ENCODE data around the gene EIF4EBP2. TPM values are rescaled to one million over a fixed set of nuclear protein-coding genes. Genes with fewer than 3 reads are reported as not detected.

EIF4EBP2 gene
- total RNA-seq, 6 experiments from 2014 or later, result 32.7 to 51.0 (median 40.3) TPM

DNA sequence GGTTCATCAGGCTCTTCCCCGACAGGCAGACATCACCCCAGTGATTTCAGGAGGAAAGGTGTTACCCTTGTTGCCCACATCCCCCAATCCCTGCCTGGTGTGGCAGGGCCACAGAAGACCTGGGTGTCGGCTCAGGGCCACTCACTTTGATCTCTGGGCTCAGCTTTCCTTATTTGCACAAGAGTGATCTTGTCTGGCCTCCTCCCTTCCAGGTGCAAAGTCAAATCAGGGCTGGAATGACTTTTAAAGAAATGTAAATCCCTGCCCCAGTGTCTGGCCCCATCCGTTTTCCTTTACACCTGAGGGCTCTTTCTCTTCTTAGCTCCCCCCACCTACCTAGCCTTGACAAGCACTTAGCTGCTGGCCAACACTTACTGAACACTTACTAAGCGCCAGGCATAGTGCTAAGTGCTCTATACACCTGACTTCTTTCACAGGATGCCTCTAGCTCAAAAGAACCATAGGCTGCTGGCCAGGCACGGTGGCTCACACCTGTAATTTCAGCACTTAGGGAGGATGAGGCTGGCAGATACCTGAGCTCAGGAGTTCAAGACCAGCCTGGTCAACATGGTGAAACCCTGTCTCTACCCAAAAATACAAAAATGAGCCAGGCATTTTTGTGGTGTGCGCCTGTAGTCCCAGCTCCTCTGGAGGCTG is 38.5 kb downstream of the EIF4EBP2 start:
- H3K4me1 Mint-ChIP-seq (ENCODE audit: low read depth), result no peaks in the 10 kb centered on the region
- DNase-seq, result no peak
- no peak overlapping the region for H3K27ac Mint-ChIP-seq
- peaks cover 37% of the 10 kb centered on the region for H3K27me3 Mint-ChIP-seq (ENCODE audit: insufficient read depth)
- no peaks in the 10 kb centered on the region for H3K9me3 Mint-ChIP-seq
- H3K36me3 Mint-ChIP-seq (ENCODE audit: low read depth), result no peaks in the 10 kb centered on the region
- TF ChIP-seq, protein P1, sequence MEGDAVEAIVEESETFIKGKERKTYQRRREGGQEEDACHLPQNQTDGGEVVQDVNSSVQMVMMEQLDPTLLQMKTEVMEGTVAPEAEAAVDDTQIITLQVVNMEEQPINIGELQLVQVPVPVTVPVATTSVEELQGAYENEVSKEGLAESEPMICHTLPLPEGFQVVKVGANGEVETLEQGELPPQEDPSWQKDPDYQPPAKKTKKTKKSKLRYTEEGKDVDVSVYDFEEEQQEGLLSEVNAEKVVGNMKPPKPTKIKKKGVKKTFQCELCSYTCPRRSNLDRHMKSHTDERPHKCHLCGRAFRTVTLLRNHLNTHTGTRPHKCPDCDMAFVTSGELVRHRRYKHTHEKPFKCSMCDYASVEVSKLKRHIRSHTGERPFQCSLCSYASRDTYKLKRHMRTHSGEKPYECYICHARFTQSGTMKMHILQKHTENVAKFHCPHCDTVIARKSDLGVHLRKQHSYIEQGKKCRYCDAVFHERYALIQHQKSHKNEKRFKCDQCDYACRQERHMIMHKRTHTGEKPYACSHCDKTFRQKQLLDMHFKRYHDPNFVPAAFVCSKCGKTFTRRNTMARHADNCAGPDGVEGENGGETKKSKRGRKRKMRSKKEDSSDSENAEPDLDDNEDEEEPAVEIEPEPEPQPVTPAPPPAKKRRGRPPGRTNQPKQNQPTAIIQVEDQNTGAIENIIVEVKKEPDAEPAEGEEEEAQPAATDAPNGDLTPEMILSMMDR (IDR thresholded peaks at IDR 0.05), result no peak
- no peak overlapping the region for H3K4me3 Mint-ChIP-seq

DNA sequence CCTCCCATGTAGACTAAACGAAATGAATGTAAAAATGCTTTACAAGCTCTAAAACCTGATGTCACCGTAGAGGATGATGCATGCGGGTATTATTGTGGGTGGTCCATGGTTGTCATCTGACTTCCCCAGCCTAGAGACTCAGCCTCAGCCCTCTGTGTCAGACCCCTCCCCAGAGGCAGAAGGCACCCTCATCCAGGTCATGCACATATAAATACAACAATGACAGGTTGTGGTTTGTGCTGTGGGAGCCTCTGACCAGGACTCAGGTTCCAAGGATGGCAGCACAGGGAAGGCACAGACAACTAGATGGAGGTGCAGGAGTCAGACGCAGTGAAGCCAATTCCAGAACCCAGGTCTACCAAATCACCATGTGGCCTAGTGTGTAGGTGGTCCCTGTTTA is 40.8 kb downstream of the EIF4EBP2 start:
- no peaks in the 10 kb centered on the region for H3K36me3 Mint-ChIP-seq (ENCODE audit: low read depth)
- TF ChIP-seq, protein P1 (IDR thresholded peaks at IDR 0.05), result no peak
- no peaks in the 10 kb centered on the region for H3K4me1 Mint-ChIP-seq (ENCODE audit: low read depth)
- peaks cover 35% of the 10 kb centered on the region for H3K27me3 Mint-ChIP-seq (ENCODE audit: insufficient read depth)
- H3K27ac Mint-ChIP-seq, result no peak overlapping the region
- DNase-seq, result no peak
- H3K9me3 Mint-ChIP-seq, result no peaks in the 10 kb centered on the region
- no peak overlapping the region for H3K4me3 Mint-ChIP-seq

DNA sequence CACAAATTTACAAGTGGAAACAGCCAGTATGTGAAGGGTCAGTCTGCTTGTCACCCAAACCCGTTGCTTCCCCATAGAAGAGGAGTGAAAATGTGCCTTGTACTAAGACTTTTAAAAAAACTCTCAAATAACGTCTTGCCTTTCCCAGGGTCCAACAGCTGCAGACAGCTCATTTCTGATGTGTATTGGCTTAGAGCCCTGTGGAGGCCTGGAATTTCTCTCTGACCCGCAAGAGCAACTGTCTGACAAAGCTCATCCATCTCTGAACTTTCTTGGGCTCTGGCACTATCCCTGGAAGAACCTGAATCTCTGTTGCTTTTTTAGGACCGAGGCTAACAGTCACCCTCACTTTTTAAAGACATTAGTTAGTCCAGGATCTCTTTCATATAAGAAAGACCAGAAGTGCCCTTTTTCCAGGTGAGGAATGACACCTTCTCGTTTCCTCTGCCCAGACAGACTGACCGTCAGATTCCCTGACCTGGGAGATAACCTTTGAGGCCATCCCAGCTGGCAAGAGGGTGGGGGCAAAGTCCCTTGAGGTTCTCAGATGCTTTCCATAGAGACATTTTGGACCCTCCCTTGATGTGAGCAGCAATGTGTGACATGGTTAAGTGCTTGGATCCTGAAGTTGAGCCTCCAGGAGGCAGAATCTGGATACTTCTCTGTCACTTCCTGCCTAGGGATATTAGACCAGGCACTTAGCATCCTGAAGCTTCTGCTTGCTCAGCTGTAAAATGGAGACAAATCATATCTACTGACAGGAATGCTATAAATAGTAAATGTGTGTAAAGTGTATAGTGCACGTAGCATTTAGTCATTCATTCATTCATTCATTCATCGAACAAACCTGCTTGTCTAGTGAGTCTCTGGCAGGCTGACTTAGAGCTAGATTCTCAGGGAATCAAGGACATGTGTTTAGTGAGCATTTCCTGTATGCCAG is 42.0 kb downstream of the EIF4EBP2 start:
- peaks cover 32% of the 10 kb centered on the region for H3K27me3 Mint-ChIP-seq (ENCODE audit: insufficient read depth)
- H3K27ac Mint-ChIP-seq, result no peak overlapping the region
- no peaks in the 10 kb centered on the region for H3K4me1 Mint-ChIP-seq (ENCODE audit: low read depth)
- no peaks in the 10 kb centered on the region for H3K36me3 Mint-ChIP-seq (ENCODE audit: low read depth)
- TF ChIP-seq, protein P1 (IDR thresholded peaks at IDR 0.05), result no peak
- no peaks in the 10 kb centered on the region for H3K9me3 Mint-ChIP-seq
- no peak for DNase-seq
- H3K4me3 Mint-ChIP-seq, result no peak overlapping the region

DNA sequence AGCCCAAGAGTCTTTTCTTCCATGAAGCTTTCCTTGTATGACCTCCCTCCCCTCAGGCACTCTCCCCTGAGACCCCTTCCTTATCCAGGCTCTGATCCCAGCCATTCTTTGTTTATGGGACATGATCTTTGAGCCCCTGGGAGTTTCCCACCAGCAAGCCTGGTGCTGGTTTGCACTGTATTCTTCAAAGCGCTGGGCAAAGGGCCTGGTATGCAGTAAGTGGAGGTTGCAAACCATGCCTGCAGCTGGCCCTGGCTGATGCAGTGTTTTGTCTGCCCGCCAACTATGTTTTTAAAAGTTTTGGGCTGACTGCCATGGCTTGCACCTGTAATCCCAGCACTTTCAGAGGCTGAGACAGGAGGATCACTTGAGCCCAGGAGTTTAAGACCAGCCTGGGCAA is 44.3 kb downstream of the EIF4EBP2 start:
- H3K36me3 Mint-ChIP-seq (ENCODE audit: low read depth), result no peaks in the 10 kb centered on the region
- H3K4me3 Mint-ChIP-seq, result no peak overlapping the region
- no peak for DNase-seq
- TF ChIP-seq, protein P1 (IDR thresholded peaks at IDR 0.05), result no peak
- H3K9me3 Mint-ChIP-seq, result no peaks in the 10 kb centered on the region
- peaks cover 26% of the 10 kb centered on the region for H3K27me3 Mint-ChIP-seq (ENCODE audit: insufficient read depth)
- H3K27ac Mint-ChIP-seq, result no peak overlapping the region
- no peaks in the 10 kb centered on the region for H3K4me1 Mint-ChIP-seq (ENCODE audit: low read depth)

DNA sequence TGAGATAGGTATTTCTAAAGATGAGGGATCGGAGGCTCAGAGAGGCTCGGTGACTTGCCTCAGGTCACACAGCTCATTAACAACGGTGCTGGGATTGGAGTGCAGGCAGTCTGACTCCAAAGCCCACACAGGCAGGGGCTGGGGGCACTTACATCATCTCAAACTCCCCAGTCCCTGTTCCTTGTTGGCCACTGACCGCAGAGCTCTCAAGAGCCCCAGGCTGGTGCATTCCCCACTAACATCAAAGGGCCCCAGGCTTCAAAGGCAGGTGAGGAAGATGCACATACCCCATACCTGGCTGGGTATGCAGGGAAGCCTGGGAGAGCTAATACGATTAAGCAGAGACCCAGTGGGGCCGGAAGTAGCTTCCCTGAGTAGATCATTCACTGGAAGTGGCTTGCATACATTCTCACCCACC is 51.3 kb downstream of the EIF4EBP2 start:
- TF ChIP-seq, protein P1 (IDR thresholded peaks at IDR 0.05), result no peak
- Mint-ChIP-seq H3K9me3 (no peaks in the 10 kb centered on the region), H3K36me3 (ENCODE audit: low read depth) (no peaks in the 10 kb centered on the region), H3K27ac (no peak overlapping the region), H3K4me1 (ENCODE audit: low read depth) (no peaks in the 10 kb centered on the region), H3K27me3 (ENCODE audit: insufficient read depth) (peaks cover 37% of the 10 kb centered on the region), H3K4me3 (no peak overlapping the region)
- DNase-seq, result no peak

Measured in HFFc6 (cell line).